GM13976 (cell line): Measurements from ENCODE around the gene CTSH.
A peak's percentile ranks its signal among the peaks of the same experiment; 100 is the strongest.
"Not testable (repeated sequence)": the region's sequence is repeated elsewhere in the genome, so short reads cannot be mapped to it uniquely, and the experiment has no call there.

Experiments used
- DNase-seq: peaks from one replicate; pipeline ENCODE4 v3.0.0; 2012; ENCODE audit warnings: low spot score
- CTCF ChIP-seq: IDR thresholded peaks from 2 replicates; pipeline ENCODE4 v1.5.1; 2012; ENCODE audit warnings: borderline replicate concordance, mild to moderate bottlenecking; ENCODE audit not compliant: insufficient read depth; ENCODE audit errors: extremely low read depth, missing control alignments, control extremely low read depth
- in situ Hi-C: fragments of 300-500 bp; cut with MboI; formaldehyde crosslinking; loops from one replicate; pipeline ENCODE4 v1.12.0; 2022; ENCODE audit warnings: low sequenced_read_pairs, mixed read lengths, inconsistent platforms; ENCODE audit not compliant: unreplicated experiment

The CTSH gene

GRCh38 chr15:78872155-78872971 is 72.5 kb downstream of the CTSH start, which contains the start of gene MORF4L1:
Gene MORF4L1, plus strand, starts transcription at chr15:78872890. Its CDS starts 128 bp downstream, at chr15:78873018.
- no peak for TF ChIP-seq CTCF
- peak; percentile 95 for DNase-seq
- in situ Hi-C loops = no loop called here

GRCh38 chr15:78871483-78872127 is 73.2 kb downstream of the CTSH start:
- in situ Hi-C loops, DNase-seq: not testable (repeated sequence)
